Measurements from ENCODE around the gene KIAA0232.

DNA sequence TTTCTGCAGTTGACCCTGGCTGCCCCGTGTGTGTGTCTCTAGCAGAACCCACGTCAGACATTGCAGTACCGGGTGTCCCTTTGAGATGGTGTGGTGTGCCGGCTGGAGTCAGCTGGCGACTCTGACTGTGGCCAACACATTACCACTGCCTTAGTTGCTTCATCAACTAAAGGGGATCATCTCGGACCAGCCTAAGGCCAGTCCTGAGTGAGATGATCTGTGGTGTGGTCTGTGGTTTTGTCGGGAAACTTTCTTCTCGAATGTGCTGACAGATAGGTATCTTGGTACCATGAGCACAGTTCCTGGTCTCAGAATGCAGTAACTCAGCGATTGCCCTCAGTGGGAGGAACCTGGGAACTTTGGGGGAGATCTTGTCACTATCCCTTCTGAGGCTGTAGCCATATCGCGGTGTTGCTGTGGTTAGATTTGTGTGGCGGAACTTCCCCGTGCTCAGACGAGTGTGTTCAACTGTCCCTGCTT, 142.9 kb downstream of the KIAA0232 start:
- TF ChIP-seq CTCF (IDR thresholded peaks at IDR 0.05; ENCODE audit: low read length): no peak
- TF ChIP-seq EZH2 (optimal IDR thresholded peaks at IDR 0.05; ENCODE audit: low read depth, low read length): no peak
- TF ChIP-seq EZH2phosphoT487 (IDR thresholded peaks at IDR 0.05; ENCODE audit: low read length): no peak
